Epithelial cell of prostate (primary cell): ENCODE results near the gene NINJ2.

Experiments used
- DNase-seq: peaks from one replicate; pipeline ENCODE4 v3.0.0-alpha.2; 2011; ENCODE audit warnings: low read depth, low spot score
- H3K27ac ChIP-seq: fragments of 450-650 bp; 2 replicates; pipeline ENCODE4 v1.5.1; 2017; ENCODE audit warnings: mild to moderate bottlenecking

Gene NINJ2

DNA sequence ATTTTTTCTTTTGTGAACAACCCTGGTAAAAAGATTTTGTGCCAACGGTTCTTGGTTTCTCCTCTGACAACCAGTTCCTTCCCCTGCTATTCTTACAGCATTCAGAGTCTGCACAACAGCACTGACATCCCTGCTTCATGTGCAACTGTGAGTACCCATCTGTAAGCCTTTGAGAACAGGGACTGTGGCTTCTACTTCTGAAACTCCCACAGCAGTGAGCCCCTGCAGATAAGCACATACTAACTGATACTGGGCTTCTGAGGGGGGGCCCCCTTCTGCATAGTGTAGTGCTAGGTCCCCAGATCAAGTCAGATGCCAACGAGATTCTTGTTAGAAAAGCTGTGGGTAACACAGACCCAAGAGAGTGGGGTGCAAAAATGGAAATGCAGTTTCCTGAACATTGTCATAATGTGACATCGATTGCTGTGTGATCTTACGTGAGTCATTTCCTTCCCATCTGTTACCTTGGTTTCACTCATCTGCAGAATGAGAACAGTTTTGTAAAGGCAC is 11.1 kb upstream of the NINJ2 start:
- H3K27ac ChIP-seq: no peak overlapping the region
- DNase-seq: no peak

DNA sequence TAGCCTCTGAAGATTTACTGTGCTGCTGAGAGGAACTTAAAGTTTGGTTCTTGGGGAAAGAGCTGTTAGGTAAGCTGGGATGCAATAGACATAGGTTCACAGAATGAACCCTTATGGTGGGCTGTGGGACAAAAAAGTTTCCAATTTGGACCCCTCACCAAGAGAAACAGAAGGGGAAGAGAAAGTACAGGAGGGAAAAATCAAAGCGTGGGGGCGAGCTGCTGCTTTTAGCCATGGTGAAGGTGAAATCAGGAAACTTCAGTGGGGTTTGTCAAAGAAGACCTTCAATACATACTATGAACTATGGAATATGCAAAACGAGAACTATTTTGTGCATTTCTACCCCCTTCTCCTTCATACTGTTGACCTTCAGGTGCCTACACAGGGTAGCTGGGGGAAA is 10.6 kb upstream of the NINJ2 start:
- H3K27ac ChIP-seq: no peak overlapping the region
- no peak for DNase-seq

DNA sequence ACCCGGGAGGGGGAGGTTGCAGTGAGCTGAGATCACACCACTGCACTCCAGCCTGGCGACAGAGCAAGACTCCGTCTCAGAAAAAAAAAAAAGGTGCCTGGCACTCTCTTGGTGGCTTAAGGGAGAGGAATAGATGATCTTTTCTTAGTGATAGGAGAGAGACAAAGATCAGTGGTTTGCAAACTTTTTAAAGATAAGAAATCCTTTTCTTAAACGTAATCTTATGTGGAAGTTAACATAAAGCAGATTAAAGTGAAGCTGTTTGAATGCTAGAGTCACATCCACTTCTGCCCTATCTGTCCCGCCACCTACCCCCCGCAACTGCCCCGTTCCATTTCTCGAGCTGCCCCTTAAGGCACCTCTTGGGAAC is 6.3 kb upstream of the NINJ2 start:
- no peak for DNase-seq
- no peak overlapping the region for H3K27ac ChIP-seq

DNA sequence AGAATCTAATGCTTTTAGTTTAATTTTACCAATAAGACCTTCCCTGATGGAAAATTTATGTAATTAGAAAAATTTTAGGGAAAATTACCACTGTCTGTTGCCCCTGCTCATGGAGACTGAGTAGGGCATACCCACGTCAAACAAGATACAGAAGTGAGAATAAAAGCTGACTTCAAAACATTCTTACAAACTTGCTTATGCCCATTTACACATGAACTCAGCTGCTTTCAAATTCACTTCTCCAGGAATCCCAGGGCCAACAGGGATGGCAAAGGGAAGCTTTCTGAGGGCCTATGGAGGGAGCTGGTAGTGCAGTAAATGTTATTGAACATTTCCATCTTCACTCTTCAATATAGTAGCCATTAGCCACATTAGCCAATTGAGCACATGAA is 4.8 kb upstream of the NINJ2 start:
- H3K27ac ChIP-seq: no peak overlapping the region
- no peak for DNase-seq

DNA sequence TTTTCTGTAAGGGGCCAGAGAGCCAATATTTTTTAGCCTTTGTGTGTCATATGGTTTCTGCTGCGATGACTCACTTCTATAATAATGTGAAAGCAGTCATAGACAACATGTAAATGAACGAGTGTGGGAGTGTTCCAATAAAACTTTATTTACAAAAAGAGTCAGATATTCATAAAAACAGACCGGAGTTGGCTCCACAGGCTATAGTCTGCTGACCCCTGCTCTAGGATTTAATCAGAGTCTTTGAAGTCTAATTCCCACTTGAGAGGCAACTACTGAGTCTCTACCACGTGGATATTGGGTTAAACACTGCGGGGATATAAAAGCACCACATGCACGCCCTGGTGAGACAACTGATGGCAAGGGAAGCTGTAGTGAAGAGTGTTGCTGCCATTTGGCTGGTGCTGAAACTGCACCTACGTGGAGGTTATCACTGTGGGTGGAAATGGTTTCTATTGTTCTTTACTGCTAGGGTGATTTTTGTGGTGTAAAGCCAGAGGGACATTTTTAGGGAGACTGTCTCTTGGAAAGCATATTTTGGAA is 3.6 kb upstream of the NINJ2 start:
- DNase-seq: peak; percentile 41

DNA sequence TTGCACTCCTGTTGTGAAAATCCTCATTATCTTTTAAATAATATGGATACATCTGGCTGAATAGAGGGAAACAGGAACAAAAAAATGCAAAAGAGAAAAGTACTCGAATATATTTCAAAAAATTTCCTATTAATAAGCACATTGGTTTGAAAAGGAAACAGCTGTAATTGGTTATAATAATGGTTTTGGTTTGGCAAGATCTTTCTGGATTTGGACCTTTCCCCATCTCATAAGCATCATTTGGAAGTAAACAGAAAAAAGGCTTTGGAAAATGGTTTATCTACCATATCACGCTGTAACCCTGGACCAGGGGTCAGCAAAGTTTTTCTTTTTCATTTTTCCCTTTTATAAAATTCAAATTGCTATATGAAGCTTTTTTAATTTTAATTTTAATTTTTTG is 2.8 kb upstream of the NINJ2 start:
- no peak overlapping the region for H3K27ac ChIP-seq
- no peak for DNase-seq

More for the DNA sequence above, 3.6 kb upstream of the NINJ2 start:
- no peak overlapping the region for H3K27ac ChIP-seq

DNA sequence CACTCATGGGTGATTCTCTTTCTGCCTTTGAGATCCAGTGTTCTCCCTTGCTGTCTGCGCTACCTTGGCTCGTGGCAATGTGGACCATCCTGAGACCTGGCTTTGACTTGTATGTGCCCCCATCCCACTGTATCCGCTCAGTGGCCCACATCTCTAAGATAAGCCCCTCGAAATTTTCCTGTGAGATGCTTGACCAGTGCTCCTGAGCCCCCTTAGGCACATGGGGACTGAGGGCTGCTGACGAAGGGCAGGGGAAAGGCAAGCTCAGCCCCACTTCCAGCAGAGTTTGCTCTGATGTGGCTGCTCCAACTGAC is 1.5 kb upstream of the NINJ2 start:
- no peak for DNase-seq
- H3K27ac ChIP-seq: no peak overlapping the region

DNA sequence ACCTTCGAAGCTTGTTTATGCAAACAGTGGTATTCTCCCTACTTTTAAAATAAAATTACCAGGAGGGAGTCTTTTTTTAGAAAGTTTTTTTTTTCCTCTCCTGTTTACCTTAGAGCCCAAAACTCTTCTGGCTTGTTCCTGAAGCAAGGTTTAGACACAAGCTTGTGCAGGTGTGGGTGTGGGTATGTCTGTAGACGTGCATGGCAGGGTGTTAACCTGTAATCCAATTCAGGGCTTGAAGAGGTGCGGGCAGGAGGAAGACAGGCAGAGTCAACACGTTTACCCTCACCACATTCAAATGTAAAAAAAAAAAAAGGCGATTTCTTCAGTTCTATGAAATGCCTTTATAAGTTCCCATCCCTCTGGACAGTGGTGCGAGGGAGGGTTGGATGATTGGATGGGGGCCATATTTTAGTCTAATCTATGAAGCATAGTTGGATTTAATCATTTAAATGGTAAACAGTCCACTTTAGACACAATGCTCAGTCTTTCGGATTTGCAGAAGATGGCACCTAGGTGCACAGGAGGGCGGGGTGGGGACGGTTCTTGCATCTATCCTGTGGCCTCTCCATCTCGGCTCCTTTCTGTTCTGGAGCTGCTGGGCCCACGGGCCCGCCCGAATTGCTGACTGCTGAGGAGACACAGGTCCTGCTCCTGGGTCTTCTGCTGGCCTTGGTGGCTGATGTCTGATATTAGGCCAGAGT is 982 bp upstream of the NINJ2 start:
- H3K27ac ChIP-seq: no peak overlapping the region
- no peak for DNase-seq

DNA sequence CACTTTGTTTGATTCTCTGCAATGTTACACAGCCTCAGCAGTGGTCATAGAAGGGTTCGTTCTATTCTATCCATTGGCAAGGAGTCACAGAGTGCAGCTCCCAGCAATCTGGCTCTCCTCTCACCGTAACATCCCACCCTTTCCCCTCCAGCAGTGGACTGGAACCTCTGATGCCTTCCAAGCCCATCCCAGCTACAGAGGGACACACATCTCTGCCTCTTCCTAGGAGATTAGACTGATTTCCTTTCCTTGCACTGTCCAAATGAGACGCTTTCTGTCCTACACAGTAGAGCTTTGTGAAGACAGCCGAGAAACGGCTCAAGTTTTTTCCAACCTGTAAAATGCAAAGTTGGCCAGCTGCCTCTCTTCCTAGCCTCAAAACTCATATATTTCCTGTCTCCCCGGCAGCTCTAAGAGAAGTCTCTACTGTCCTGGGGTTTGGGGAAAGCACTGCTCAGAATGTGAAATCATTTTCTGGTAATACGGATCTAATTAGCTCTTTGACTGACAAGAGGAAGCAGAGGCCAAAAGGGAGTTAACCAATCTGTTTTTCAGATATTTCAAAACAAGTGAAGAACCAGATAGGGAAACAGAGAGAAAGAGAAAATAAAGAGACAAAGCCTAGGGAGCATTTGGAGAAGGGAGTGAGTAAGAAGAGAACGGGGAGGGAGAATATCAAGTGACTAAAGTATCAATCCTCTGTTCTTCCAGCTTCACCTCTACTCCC is 516 bp downstream of the NINJ2 start:
- no peak for DNase-seq
- no peak overlapping the region for H3K27ac ChIP-seq

DNA sequence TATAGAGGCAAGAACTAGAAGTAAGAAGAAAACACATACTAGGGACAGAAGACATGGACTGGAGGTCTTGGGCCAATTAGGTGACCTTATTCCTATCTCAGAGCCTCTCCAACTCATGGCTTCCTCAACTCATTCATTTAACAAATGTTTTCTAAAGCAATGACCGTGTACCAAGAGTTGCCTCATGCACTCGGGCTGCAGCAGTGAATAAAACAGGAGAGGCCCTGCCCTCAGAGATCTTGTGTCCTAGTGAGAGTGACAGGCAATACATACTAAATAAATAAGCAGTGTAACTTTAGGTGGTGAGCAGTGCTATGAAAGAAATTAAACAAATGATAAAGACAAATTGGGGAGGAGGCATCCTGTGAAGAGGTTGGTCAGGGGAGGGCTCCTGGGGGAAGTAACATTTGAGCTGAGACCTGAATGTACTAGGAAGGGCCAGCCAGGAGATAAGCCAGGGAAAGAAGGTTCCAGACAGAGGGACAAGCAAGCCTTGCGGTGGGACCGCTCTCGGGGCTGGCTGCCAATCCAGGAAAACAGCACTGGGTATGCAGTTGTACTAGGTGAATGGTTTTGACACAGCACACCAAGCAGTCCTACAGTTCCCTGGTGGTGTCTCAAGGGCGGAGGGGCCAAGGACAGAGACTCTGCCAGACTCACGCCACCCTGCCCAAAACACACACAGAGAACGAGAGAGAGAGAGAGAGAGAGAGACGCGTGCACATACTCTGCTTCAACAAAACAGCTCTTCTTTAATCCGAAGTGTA is 1.3 kb downstream of the NINJ2 start:
- H3K27ac ChIP-seq: no peak overlapping the region

DNA sequence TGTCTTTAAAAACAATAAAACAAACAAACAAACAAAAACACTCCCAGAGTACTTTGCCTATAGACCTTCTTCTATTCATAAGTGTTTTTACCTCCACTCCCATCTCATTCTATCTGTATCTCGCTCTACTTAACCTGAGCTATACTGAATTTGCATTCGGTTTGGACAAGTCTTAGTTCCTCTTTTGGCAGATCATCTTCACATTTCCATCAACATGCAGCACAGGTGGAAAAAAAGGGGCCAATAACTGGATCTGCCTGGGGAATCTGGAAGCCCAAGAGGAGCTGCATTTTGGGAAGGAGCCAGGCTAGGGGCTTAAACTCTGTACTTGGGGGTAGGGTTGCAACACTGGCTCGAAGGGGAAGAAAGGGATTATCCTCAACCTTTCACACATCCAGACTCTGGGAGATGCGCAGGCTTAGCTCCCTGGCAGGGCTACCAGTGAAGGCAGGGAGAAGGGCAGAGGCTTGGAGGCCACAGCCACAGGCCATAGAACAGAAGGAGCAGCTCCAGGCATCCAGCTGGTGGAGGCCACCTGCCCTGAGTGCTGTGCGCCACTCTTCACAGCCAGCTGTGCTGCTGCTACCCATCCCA is 4.1 kb downstream of the NINJ2 start:
- DNase-seq: no peak
- H3K27ac ChIP-seq: no peak overlapping the region

More for the DNA sequence above, 1.3 kb downstream of the NINJ2 start:
- DNase-seq: no peak

DNA sequence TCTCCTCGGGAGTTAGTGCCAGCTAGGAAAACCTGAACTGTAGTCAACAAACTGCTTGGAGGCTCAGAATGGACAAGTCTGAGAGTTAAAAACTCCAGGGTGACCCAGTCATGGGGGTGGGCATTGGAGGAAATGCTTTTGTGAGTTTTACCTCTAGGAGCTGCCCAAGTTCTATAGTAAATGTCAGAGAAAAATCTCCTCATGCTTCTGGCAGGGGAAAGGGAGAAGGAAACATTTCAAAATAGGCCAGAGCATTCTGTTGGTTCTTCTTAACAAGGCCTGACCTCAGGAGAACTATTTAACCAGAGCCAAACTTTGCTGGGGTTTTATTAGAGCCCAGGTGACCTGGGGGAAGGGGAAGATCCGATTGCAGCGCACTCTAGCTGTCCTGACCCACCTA is 12.3 kb downstream of the NINJ2 start:
- H3K27ac ChIP-seq: no peak overlapping the region
- no peak for DNase-seq

DNA sequence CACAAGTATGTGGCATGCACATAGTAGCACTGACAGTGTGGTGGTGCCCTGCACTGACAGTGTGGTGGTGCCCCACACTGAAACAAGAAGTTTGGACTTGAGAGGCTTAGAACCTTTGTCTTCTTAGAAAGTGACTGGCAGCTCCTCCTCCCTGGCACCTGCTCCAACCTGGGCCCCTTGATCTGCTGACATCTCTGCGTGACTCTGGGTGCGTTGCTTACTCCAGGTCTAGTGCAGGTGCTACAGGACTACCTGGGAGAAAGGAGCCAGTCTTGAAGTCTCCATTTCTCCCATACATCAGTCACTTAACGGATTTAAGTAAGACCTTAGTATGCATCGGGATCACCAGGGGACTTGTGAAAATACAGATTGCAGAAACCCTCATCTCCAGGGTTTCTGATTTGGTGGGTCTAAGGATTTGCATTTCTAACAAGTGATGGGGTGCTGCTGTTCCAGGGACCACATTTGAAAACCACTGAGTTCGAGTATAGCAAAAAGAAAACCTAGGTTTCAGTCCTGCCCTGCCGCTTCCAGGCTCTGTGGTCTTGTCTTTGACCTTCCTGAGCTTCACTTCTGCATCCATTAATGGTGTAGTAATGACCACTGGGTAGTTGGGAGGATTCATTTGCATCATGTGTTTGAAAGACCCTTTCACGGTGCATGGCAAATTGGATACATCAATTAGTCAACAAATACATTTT is 15.7 kb downstream of the NINJ2 start:
- no peak overlapping the region for H3K27ac ChIP-seq
- no peak for DNase-seq

DNA sequence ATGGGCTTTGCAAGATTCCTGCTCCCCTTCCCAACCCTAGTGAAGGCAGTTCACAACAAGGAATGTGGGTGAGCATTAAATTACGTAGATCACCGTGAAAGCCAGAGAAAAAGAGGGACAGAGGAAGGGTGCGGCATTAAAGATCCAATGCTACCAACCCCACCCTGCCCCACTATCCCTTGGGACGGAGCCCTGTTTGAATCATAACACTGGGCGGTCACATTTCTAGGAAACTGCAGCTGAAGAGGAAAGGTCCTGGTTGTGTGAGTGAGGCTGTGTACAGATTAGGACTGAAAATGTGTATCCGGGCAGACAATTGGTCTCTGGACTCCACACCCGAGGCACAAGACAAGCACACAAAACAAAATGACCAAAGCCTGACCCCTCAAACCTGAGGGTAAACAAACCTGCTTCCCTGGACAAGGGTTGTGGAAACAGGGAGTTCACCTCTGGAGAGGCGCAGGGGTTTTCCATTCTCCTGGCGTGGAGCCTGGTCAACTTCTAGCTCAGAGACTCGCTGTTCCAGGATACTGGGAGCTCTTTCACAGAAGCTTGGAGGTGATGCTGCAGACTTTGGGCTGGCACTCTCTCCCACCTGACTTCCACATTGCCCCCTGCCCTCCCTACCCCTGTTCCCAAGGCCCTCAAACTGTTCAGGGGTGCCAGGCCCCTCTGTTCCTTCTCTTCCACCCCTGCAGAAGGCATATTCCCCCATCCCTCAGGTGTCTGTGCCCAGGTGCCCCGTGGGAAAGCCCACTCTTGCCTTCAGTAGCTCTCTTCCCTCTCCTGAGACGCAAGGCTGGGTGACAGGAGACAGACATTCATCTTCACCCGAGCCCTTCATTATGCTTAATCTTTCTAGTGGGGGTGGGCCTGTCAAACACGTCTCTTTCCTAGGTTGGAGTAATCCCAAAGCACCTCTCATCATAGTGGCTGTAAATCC is 16.5 kb downstream of the NINJ2 start:
- DNase-seq: no peak

DNA sequence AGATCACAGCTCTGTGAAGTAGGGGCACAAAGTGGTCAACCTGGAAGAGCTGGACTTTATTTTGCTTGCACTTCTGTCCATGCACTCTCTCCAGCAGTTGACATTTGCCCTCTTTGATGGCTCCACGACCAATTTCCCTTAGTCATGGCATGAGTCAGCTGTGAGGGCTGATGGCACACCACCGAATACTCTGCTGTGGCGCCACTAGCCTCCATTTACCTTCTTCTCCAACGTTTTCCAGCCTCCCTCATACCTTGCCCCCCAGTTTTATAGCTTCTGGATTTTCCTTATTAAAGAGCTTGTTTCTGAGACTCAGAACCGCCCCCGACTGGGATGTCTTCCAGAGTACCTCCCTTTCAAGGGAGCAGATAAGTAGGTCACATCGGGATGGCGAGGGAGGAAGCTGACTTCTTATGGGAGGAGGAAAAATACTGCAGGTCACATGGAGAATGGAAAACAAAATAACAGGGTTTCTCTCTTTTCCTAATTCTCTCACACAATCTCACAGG is 17.6 kb downstream of the NINJ2 start:
- no peak overlapping the region for H3K27ac ChIP-seq

More for the DNA sequence above, 16.5 kb downstream of the NINJ2 start:
- no peak overlapping the region for H3K27ac ChIP-seq

DNA sequence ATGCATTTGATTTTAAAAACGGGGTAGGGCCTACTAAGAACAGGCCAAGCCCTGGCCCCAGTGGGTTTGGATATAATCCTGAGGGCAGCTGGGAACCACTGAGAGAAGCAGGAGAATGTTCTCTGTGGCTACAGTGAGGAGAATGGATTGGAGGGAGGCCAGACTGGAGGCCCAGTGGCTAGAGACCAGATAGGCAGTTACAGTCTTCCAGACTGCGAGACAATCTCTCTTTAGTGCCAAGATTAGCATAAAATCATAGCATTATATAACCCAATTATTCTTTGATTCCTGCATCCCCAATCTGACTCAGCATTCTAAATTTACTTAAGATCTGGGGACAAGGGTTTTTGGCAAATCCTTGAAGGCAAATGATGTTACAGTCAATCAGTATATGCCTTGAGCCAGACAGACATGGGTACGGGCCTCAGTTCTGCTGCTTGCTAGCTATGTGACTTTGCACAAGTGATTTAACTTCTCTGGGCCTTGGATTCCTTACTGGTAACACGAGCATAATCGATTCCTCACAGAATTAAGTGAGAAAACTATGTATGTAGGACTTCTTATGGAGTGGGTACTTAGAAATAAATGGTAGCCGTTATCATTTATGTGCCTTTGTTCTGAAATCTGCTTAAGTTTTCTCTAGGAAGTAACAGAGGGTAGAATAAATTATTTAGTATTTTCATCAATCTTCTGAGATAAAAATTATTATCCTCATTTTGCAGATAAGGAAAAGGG is 18.3 kb downstream of the NINJ2 start:
- DNase-seq: no peak
- H3K27ac ChIP-seq: no peak overlapping the region

More for the DNA sequence above, 17.6 kb downstream of the NINJ2 start:
- DNase-seq: no peak

DNA sequence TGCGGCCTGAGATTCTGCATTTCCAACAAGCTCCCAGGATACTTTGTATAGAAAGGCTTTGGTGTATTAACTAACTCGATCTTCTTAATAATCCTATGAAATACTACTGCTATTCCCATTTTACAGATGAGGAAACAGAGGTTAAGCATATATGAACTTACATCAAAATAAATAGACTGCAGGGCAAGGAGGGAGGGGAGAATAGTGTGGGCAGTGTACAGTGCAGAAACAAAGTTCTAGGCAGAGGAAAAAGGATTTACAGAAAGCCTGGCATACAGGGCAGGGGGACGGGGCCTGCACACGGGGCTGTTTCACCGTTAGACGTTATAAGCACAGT is 19.0 kb downstream of the NINJ2 start:
- no peak for DNase-seq
- H3K27ac ChIP-seq: no peak overlapping the region
